NCI-H510A (cell line): ENCODE results near the gene ADM2.
"Not testable (repeated sequence)": the region's sequence is repeated elsewhere in the genome, so short reads cannot be mapped to it uniquely, and the experiment has no call there.

ENCODE experiments used
- DNase-seq: peaks from one replicate; lab custom pipeline; 2025; lab: John Stamatoyannopoulos, UW

Gene ADM2

DNA sequence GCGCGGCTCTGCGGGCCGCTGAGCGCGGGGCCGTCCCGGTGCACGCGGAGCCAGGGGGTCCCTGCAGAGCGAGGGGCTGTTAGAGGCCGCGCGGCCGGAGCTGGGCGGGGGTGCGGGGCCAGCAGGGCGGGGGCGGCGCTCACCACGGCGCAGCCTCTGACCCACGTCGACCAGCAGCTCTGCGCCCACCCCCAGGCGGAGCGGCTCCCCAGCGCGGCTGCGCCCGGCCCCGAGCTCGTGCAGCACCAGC is 44.4 kb downstream of the ADM2 start:
- DNase-seq = no peak

DNA sequence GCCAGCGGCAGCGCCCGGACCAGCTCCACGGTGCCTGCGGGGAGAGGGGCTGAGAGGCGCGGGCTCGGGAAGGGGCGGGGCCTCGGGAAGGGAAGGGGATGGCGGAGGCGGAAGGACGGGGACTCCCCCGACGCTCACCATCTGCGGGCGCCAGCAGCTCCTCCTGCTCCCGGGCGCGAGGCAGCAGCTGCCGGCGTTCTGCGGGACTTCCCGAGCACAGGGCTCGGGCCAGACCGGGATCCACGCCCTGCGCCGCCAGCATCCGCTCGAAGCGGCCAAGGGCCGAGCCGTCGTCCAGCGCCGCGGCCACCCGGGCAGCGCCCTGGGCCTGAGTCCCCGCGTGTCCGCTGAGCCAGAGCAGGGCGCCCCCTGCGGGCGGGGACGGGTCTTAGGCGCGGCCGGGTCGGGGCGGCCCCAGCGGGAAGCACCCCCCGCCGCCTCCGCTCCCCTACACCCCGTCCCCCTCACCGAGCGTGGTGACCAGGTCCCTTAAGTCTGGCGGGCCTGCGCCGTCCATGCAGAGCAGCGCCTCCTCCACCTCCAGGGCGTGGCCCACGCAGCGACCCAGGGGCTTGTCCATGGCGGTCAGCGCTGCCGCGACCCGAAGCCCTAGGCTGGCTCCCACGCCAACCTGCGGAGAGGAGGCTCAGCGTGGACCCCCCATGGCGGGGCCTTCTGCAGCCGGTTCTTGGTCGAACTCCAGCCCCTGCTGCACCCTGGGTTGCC is 44.9 kb downstream of the ADM2 start:
- peak; percentile 55 for DNase-seq

DNA sequence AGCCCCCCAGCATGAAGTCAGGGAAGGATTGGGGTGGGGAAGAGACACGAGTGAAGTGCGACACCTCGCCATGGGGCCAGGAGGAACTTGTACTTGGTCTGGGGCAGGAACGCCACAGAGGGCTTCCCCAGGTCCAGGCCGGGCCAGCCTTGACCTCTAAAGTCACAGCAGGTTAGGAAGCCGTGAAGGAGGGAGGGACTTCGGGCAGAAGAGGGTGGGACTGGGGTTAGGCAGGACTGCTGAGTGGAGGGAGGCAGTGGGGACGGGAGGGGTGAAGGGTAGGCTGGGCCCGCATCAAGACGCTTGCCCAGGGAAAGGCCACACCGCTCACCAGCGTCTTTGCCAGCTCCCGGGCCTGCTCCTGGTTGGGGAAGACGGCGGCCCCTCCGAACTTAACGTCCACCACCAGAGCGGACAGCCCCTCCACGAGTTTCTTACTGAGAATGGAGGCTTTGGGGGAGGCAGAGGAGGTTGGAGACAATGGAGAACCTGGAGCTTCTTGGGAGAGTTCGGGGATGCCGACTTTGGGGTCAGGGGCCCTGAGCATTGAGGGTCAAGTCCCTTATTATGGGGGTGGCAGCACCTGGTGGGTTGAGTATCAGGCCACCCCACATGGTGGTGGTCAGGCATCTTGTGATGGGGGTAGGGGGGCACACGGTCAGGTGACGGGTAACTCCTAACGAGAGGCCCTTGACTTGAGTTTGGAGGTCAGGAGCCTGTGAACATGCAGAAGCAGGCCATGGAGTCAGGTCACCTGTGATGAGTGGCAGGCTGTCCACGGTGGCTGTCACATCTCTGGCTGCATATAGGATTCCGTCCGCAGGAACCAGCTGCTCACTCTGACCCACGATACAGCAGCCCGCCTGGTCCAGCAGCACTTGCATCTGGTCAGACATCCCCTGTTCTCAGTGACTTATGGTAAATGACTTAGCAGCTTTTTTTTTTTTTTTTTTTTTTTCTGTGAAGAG is 45.8 kb downstream of the ADM2 start:
- no peak for DNase-seq

DNA sequence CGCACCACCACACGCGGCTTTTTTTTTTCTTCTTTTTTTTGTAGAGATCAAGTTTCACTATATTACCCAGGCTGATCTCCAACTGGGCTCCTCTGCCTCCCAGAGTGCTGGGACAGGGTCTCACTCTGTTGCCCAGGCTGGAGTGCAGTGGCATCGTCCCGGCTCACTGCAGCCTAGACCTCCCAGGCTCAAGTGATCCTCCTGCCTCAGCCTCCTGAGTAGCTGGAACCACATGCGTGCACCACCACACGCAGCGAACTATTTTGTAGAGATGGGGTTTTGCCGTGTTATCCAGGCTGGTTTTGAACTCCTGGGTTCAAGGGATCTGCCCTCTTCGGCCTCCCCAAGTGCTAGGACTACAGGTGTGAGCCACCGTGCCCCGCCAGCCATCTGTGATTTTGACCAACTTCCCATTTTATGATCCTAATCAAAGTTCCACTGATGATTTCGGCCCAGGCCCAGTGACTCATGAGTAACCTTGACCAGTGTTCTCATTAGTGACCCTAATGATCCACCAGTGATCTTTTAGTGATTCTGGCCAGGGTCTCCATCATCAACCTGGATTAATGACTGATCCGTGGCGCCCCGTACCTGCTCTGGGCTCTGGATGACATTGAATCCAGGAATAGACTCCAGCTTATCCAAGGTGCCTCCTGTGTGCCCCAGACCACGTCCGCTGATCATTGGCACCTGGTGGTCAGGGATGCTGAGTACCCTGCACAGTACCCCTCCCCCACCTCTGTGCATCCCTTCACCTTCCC is 46.8 kb downstream of the ADM2 start:
- no peak for DNase-seq

DNA sequence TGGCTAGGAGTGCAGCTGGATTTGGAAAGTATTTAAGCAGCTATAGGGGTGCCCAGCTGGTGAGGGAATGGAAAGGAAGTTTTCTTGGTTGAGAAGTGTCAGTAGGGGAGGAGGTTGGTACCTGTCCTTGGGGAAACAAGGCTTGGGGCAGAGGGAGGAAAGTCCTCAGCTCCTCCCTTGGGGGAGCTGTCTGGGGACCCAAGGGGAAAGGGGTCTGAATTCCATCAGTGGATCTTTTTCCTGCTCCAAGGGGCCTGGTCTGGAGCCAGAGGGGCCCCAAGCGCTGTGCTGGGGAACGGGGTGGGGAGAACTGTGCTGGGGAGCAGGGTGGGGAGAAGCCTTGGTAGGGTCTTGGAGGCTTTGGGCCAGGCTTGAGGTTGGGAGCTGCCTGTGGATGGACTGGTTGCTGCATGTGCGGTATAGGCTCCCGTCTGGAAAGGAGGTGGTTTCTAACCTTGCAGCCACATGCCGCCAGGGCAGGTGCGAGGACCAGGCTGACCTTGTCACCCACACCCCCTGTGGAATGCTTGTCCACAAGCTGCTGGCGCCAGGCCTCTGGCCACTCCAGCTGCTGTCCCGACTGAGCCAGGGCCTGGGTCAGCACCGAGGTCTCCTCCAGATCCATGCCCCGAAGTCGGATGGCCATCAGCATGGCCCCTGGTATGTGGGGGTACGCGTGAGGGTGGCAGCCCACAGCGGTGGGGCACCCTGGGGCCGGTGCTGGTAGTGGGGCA is 47.5 kb downstream of the ADM2 start:
- no peak for DNase-seq

- DNase-seq = no peak
Measured at GRCh38 chr22:50529416-50529896, 48.1 kb downstream of the ADM2 start.

DNA sequence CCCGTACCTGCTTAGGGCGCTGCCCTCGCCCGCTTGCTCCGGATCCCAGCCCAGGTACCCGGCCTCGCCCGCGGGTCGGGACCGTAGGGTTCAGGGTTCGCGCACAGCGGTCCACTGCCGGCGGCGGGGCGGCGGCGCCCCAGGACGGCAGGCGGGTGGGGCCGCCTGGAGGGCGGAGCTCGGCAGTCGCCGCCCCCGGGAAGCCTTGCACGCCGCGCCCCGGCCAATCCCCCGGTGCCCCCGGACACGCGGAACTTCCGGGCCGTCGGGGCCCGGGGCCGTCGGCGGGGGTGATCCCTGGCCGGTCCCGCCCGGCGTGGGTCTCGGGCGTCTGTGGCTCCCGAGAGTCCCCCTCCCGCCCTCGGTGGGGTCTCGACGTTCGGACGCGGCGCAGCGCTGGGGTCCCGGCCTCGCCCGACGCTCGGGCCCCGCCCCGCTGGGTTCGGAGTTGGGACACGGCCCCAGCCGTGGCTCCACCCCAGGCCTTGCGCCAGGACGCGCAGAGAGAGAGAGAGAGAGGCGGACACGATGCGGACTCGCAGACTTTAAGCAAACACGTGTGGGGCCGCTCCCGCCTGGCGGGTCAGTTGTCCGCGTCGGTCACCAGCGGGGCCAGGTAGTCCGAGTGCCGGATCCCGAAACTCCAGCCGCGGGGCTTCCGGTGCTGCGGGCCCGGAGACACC is 48.7 kb downstream of the ADM2 start, which contains the start of gene TYMP:
TYMP (minus strand) TSS at position 116 of the 683 bp plus-strand sequence. CDS start 303 bp downstream, outside the sequence.
- no peak for DNase-seq

- no peak for DNase-seq
Measured at GRCh38 chr22:50530580-50530876, 49.2 kb downstream of the ADM2 start.

DNA sequence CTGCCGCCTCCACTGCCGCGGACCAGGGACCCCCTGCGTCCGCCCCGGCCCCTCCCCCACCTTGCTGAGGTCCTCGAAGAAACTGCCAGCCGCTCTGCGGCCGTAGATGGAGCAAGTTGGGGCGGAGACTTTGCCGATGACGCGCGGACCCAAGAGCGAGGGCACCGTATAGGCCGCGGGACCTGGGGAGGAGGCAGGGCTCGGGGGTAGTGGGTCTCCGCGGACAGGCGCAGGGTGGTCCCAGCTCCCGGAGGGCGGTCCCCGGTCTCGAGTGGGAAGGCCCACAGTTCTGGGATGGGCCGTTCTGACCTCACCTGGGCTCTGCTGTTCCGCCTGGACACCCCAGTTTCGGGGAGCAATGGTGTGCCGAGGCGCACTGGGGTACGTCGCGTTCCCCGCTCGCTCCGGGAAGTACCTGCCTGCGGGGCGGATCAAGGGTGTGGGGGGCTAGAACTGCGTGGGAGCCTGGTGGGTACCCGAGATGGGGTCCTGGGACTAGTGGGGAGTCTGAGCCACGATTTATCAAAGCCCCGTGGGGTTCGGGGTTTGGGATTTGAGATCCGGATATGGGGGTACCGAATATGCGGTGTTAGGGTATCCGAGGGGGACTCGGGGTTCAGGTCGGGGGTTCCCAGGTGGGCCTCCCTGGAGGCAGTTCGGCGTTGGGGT is 49.7 kb downstream of the ADM2 start:
- peak; percentile 42 for DNase-seq

DNA sequence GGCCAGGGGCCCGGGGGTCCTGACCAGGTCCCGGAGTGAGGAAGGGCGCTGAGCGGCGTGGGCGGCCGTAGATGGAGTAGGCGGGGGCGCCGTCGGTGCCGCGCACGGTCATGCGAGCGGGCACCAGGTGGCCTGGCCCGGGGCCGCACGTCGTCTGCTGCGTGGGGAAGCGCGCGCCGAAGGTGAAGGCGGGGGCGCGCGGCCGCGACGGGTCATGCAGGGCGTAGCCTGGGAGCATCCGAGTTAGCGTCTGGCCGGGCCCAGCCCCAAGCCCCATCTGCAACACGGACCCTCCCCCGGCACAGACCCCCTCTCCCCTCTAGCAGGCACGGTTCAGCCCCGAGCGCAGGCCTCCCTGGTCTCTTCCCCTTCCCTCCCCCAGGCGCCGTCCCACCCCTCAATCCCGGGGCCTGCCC is 50.2 kb downstream of the ADM2 start:
- DNase-seq = no peak

- no peak for DNase-seq
Measured at GRCh38 chr22:50531962-50532674, 50.8 kb downstream of the ADM2 start.

- DNase-seq = no peak
Measured at GRCh38 chr22:50532824-50533796, 51.8 kb downstream of the ADM2 start.

DNA sequence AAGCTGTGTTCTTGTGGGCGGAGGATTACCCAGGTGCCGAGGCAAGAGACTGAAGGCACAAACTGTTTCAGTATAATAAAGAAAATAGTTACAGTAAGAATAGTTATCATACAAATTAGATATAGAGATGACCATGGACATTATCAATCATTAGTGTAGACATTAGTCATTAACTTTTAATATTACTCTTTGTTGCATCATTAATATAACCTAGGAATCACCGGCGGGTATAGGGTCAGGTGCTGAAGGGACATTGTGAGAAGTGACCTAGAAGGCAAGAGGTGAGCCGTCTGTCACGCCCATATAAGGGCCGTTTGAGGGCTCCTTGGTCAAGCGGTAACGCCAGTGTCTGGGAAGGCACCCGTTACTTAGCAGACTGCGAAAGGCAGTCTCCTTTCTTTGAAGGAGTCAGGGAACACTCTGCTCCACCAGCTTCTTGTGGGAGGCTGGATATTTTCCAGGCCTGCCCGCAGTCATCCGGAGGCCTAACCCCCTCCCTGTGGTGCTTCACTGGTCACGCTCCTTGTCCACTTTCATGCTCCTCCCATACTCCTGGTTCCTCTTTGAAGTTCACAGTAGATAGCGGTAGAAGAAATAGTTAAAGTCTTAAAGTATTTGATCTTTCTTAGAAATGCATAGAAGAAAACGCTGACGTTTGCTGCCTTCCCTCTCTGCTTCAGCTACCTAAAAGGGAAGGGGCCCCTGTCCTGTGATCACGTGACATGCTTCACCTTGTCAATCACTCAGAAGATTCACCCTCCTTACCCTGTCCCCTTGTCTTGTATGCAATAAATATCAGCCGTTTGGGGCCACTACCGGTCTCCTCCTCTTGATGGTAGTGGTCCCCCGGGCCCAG is 52.7 kb downstream of the ADM2 start:
- not testable (repeated sequence) for DNase-seq

DNA sequence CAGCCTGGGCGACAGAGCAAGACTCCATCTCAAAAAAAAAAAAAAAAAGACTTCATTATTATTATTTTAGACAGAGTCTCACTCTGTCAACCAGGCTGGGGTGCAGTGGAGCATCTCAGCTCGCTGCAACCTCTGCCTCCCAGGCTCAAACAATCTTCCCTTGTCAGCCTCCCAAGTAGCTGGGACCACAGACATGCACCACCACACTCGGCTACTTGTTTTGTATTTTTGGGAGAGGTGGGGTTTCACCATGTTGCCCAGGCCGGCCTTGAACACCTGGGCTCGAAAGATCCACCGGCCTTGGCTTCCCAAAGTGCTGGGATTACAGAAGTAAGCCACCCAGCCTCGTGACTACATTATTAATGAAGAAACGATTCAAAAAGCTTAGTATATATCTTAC is 53.8 kb downstream of the ADM2 start:
- no peak for DNase-seq
